ENCODE results near the gene RGL1. TPM values are rescaled to one million over a fixed set of nuclear protein-coding genes. Genes with fewer than 3 reads are reported as not detected.

RGL1 gene
- total RNA-seq, 1 experiment from 2014 or later = 4.8 TPM

DNA sequence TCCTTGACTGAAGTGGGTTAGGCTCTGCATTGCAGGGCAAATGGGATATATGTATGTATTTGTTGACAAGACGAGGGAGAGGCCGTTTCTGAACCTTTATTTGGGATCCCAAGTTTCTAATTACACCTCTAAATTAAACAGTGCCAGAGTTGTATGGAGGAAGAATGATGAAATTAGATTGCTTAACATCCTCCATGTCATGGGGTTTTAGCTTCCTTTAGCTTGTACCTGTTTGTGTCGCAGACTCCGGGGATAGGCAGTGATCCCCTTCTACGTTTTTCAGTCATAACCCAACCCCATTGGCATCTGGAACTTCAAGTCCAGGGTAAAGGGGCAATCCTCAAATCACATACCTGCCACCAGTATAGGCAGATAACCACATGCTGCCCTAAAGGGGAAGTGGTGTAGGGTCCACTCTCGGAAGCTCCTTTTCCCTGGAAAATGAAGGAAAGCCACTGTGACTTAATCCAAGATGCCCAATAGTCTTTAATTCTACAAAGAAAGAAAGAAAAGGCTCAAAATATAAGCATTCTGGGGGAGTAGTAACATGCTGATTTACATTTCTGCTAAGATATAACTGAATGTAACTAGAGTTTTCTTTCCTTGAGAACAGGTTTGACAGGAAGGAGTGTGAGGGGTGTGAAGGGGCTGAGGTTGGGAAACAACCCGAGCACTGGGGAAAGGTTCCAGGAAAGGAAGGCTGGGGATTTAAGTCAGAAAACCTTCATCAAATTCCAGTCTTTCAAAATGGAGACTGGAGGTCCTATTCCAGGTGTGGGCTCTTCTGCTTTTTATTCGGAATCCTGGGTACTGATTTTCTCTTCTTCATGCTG lies 77.6 kb downstream of the RGL1 start:
- H3K4me3 Mint-ChIP-seq (ENCODE audit: low read depth, unreplicated experiment) = peak overlapping the region; percentile 54
- H3K9me3 Mint-ChIP-seq (ENCODE audit: low read depth, unreplicated experiment) = no peaks in the 10 kb centered on the region
- peaks cover 73% of the 10 kb centered on the region for H3K4me1 Mint-ChIP-seq (ENCODE audit: low read depth, unreplicated experiment)
- DNase-seq = peak; percentile 32
- intact Hi-C loops (cut with micrococcal nuclease; ENCODE audit: unreplicated experiment) = loop anchor here (5.0 kb wide), 2 partner anchors 75 to 195 kb away; partner anchors contain the start of gene RGL1
- H3K36me3 Mint-ChIP-seq (ENCODE audit: insufficient read depth, unreplicated experiment) = peaks cover 18% of the 10 kb centered on the region
- no peaks in the 10 kb centered on the region for H3K27me3 Mint-ChIP-seq (ENCODE audit: unreplicated experiment)
- H3K27ac Mint-ChIP-seq (ENCODE audit: unreplicated experiment) = peak overlapping the region; percentile 97
- TF ChIP-seq, protein P1, sequence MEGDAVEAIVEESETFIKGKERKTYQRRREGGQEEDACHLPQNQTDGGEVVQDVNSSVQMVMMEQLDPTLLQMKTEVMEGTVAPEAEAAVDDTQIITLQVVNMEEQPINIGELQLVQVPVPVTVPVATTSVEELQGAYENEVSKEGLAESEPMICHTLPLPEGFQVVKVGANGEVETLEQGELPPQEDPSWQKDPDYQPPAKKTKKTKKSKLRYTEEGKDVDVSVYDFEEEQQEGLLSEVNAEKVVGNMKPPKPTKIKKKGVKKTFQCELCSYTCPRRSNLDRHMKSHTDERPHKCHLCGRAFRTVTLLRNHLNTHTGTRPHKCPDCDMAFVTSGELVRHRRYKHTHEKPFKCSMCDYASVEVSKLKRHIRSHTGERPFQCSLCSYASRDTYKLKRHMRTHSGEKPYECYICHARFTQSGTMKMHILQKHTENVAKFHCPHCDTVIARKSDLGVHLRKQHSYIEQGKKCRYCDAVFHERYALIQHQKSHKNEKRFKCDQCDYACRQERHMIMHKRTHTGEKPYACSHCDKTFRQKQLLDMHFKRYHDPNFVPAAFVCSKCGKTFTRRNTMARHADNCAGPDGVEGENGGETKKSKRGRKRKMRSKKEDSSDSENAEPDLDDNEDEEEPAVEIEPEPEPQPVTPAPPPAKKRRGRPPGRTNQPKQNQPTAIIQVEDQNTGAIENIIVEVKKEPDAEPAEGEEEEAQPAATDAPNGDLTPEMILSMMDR (IDR thresholded peaks at IDR 0.05; ENCODE audit: unreplicated experiment) = no peak
- BruUV-seq (replicated peaks) = no TSS peak
- CTCF ChIA-PET = interaction anchor here (1.0 to 1.3 kb wide), 7 partner anchors 8 to 340 kb away, joined by 3 to 7 read pairs (median 4); no protein-coding TSS in a partner anchor

GRCh38 chr1:183883623-183884022 lies 78.7 kb downstream of the RGL1 start:
- Mint-ChIP-seq H3K9me3 (ENCODE audit: low read depth, unreplicated experiment) (no peaks in the 10 kb centered on the region), H3K4me3 (ENCODE audit: low read depth, unreplicated experiment) (no peak overlapping the region), H3K4me1 (ENCODE audit: low read depth, unreplicated experiment) (peaks cover 64% of the 10 kb centered on the region), H3K27ac (ENCODE audit: unreplicated experiment) (no peak overlapping the region), H3K27me3 (ENCODE audit: unreplicated experiment) (no peaks in the 10 kb centered on the region), H3K36me3 (ENCODE audit: insufficient read depth, unreplicated experiment) (peaks cover 18% of the 10 kb centered on the region)
- TF ChIP-seq, protein P1 (IDR thresholded peaks at IDR 0.05; ENCODE audit: unreplicated experiment) = no peak
- CTCF ChIA-PET = no interaction called here
- BruUV-seq (replicated peaks) = no TSS peak
- intact Hi-C loops (cut with micrococcal nuclease; ENCODE audit: unreplicated experiment) = loop anchor here (5.0 kb wide), 2 partner anchors 76 to 196 kb away; partner anchors contain the start of gene RGL1
- DNase-seq = no peak

- intact Hi-C loops (cut with micrococcal nuclease; ENCODE audit: unreplicated experiment) = loop anchor here (5.0 kb wide), 2 partner anchors 77 to 197 kb away; partner anchors contain the start of gene RGL1
- CTCF ChIA-PET = no interaction called here
- H3K4me1 Mint-ChIP-seq (ENCODE audit: low read depth, unreplicated experiment) = peaks cover 59% of the 10 kb centered on the region
- TF ChIP-seq, protein P1 (IDR thresholded peaks at IDR 0.05; ENCODE audit: unreplicated experiment) = no peak
- peaks cover 18% of the 10 kb centered on the region for H3K36me3 Mint-ChIP-seq (ENCODE audit: insufficient read depth, unreplicated experiment)
- DNase-seq = no peak
- no TSS peak for BruUV-seq (replicated peaks)
- no peak overlapping the region for H3K4me3 Mint-ChIP-seq (ENCODE audit: low read depth, unreplicated experiment)
- H3K9me3 Mint-ChIP-seq (ENCODE audit: low read depth, unreplicated experiment) = no peaks in the 10 kb centered on the region
- H3K27me3 Mint-ChIP-seq (ENCODE audit: unreplicated experiment) = no peaks in the 10 kb centered on the region
- no peak overlapping the region for H3K27ac Mint-ChIP-seq (ENCODE audit: unreplicated experiment)
Measured at GRCh38 chr1:183884526-183884925, 79.6 kb downstream of the RGL1 start.

GRCh38 chr1:183885142-183885735 lies 80.3 kb downstream of the RGL1 start:
- TF ChIP-seq, protein P1 (IDR thresholded peaks at IDR 0.05; ENCODE audit: unreplicated experiment) = no peak
- peaks cover 18% of the 10 kb centered on the region for H3K36me3 Mint-ChIP-seq (ENCODE audit: insufficient read depth, unreplicated experiment)
- BruUV-seq (replicated peaks) = no TSS peak
- no peak for DNase-seq
- no peaks in the 10 kb centered on the region for H3K9me3 Mint-ChIP-seq (ENCODE audit: low read depth, unreplicated experiment)
- CTCF ChIA-PET = interaction anchor here (0.9 kb wide), 1 partner anchor 31 kb away, joined by 3 read pairs; no protein-coding TSS in a partner anchor
- H3K27ac Mint-ChIP-seq (ENCODE audit: unreplicated experiment) = no peak overlapping the region
- peaks cover 52% of the 10 kb centered on the region for H3K4me1 Mint-ChIP-seq (ENCODE audit: low read depth, unreplicated experiment)
- intact Hi-C loops (cut with micrococcal nuclease; ENCODE audit: unreplicated experiment) = no loop called here
- no peak overlapping the region for H3K4me3 Mint-ChIP-seq (ENCODE audit: low read depth, unreplicated experiment)
- no peaks in the 10 kb centered on the region for H3K27me3 Mint-ChIP-seq (ENCODE audit: unreplicated experiment)
